Gastroesophageal sphincter (tissue), 4 donors: ENCODE measurements around the gene PTX3. TPM values are rescaled to one million over a fixed set of nuclear protein-coding genes. Genes with fewer than 3 reads are reported as not detected.

Experiments used
- ATAC-seq: fragments of 150-250 bp; one replicate; pipeline ENCODE4 v1.9.1; 2016; ENCODE audit warnings: mild to moderate bottlenecking, moderate library complexity
- H3K27ac ChIP-seq, 4 donors: fragments of 200-600 bp; sonication (generic) in 3 of 4; 1 replicate in 3 of 4; 2 replicates in 1 of 4; pipeline ENCODE4 v1.5.1; 2016 to 2019
- H3K27me3 ChIP-seq: fragments of 200-600 bp; sonication (generic); one replicate; pipeline ENCODE4 v1.5.1; 2019
- H3K36me3 ChIP-seq, 2 donors: fragments of 200-600 bp; sonication (generic); one replicate each; pipeline ENCODE4 v1.5.1; 2019; ENCODE audit warnings: control low read depth in 1 of 2
- H3K4me1 ChIP-seq, 3 donors: fragments of 200-600 bp; sonication (generic); 1 replicate in 2 of 3; 2 replicates in 1 of 3; pipeline ENCODE4 v1.5.1; 2016 to 2019; ENCODE audit warnings: control low read depth in 2 of 3
- H3K4me3 ChIP-seq, 2 donors: fragments of 200-600 bp; sonication (generic); one replicate each; pipeline ENCODE4 v1.5.1; 2019; ENCODE audit warnings: mild to moderate bottlenecking in 1 of 2, moderate library complexity in 1 of 2
- H3K9me3 ChIP-seq, 3 donors: fragments of 200-600 bp; sonication (generic); one replicate each; pipeline ENCODE4 v1.5.1; 2017 to 2019; ENCODE audit warnings: control low read depth in 2 of 3
- EP300 ChIP-seq: sonication (generic); formaldehyde crosslinking; IDR thresholded peaks from one replicate; pipeline ENCODE4 v1.6.1; 2017; ENCODE audit warnings: antibody characterized with exemption, mild to moderate bottlenecking
- POLR2A ChIP-seq, 2 donors: fragments of 450-650 bp; IDR thresholded peaks; one replicate each; pipeline ENCODE4 v1.6.1; 2017; ENCODE audit warnings: antibody characterized with exemption in 2 of 2, mild to moderate bottlenecking in 2 of 2, moderate library complexity in 1 of 2
- POLR2AphosphoS5 ChIP-seq: sonication (generic); formaldehyde crosslinking; IDR thresholded peaks from one replicate; pipeline ENCODE4 v1.6.1; 2017; ENCODE audit warnings: antibody characterized with exemption
- WGBS, 2 donors: methylation state at CpG; one replicate each; pipeline ENCODE4 v1.1.5; 2018; ENCODE audit warnings: low coverage in 1 of 2; 5-methylcytosine and 5-hydroxymethylcytosine counted together
- total RNA-seq, 4 donors: library from RNA; depleted of rRNA; stranded (reverse); fragments of >200 nt; gene quantifications; one replicate each; pipeline ENCODE4 v1.1.0, GENCODE V29; 2016
- TF ChIP-seq, protein P1 (sequence below), 4 experiments: fragments of 200-600 bp in 2 of 4; fragments of 450-650 bp in 2 of 4; sonication (generic) in 1 of 4; IDR thresholded peaks; one replicate each; pipeline ENCODE4 v1.5.1; 2017 to 2019; ENCODE audit warnings: antibody characterized with exemption in 4 of 4, mild to moderate bottlenecking in 2 of 4, moderate library complexity in 2 of 4

The PTX3 gene
- total RNA-seq, 4 donors from 2014 or later: 2.0 to 140 (median 5.7) TPM

DNA sequence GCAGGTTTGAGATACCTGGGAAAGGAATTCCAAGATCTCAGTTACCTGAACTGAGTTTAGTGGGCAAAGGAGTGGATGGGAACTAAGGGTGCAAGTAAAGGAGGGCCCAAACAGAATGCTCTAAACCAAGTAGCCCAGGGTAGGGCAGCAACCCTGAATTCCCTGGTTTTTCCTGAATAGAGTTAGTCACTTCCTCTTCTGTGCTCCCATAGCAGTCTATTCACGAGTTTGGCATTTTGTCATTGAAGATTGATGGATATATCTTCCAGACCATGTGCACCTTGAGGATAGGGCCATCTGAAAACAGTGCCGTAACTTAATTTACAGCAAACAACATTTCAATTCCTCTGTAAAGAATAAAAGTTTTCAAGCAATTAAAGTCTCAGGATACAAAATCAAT, 18.5 kb upstream of the PTX3 start:
- H3K4me3 ChIP-seq: no peak overlapping the region
- no peaks in the 10 kb centered on the region for H3K4me1 ChIP-seq
- H3K9me3 ChIP-seq: no peaks in the 10 kb centered on the region
- H3K36me3 ChIP-seq: no peaks in the 10 kb centered on the region
- H3K27ac ChIP-seq: no peak overlapping the region
- WGBS, 2 donors: 100% methylated on average over 1 of the region's 2 CpGs; no CpG with 5 or more reads in 1 of the 2 donors
- no peak for ATAC-seq
- TF ChIP-seq POLR2A (IDR thresholded peaks at IDR 0.05): no peak
- H3K27me3 ChIP-seq: no peaks in the 10 kb centered on the region

DNA sequence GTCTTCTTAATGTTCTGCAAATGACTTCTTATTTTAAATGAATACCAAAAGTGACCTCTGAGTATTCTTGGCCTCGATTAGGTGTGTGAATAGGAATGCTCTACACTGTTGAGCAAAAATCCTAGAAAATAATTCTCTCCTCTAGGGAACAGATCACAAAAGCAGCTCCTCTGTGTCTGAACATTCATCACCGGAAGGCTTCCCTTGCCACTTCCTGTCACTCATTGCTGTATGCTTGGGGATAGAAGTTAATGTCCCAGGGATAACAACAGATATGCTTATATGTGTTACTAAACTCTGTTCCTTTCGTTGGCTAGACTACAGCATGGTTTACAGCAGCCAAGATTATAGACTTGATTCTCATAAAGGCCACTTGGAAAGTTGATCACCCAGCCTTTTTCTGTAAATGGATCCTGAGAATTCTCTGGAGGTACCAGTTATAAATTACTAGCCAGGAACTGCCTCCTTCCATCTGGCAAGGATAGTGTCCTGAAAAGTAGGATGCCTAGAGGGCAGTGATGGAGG, 16.0 kb upstream of the PTX3 start:
- Histone ChIP-seq H3K27ac (no peak overlapping the region), H3K36me3 (no peaks in the 10 kb centered on the region), H3K9me3 (no peaks in the 10 kb centered on the region), H3K27me3 (no peaks in the 10 kb centered on the region), H3K4me1 (no peaks in the 10 kb centered on the region), H3K4me3 (no peak overlapping the region)
- no peak for TF ChIP-seq POLR2A (IDR thresholded peaks at IDR 0.05)
- TF ChIP-seq, protein P1, sequence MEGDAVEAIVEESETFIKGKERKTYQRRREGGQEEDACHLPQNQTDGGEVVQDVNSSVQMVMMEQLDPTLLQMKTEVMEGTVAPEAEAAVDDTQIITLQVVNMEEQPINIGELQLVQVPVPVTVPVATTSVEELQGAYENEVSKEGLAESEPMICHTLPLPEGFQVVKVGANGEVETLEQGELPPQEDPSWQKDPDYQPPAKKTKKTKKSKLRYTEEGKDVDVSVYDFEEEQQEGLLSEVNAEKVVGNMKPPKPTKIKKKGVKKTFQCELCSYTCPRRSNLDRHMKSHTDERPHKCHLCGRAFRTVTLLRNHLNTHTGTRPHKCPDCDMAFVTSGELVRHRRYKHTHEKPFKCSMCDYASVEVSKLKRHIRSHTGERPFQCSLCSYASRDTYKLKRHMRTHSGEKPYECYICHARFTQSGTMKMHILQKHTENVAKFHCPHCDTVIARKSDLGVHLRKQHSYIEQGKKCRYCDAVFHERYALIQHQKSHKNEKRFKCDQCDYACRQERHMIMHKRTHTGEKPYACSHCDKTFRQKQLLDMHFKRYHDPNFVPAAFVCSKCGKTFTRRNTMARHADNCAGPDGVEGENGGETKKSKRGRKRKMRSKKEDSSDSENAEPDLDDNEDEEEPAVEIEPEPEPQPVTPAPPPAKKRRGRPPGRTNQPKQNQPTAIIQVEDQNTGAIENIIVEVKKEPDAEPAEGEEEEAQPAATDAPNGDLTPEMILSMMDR (IDR thresholded peaks at IDR 0.05): no peak
- ATAC-seq: no peak
- WGBS, 2 donors: 56 to 85% methylated on average over 3 of the region's 3 CpGs

DNA sequence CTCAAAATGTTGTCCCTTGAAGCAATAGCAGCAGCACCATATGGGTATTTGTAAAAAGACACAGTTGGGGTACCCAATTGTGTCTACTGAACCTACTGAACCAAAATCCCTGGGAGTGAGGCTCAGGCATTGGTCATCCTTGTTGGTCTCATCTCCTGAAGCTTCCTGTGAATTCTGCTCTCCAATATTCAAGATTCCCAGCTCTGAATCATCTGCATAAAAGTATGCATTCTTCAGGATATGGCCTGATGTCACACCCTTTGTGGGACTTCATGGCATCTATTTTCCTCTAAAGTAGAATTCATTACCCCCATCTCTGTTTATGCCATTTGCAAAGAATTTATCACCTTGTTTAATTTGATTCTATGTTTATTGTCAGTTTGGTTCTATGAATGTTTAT, 13.3 kb upstream of the PTX3 start:
- no peaks in the 10 kb centered on the region for H3K9me3 ChIP-seq
- H3K4me1 ChIP-seq: no peaks in the 10 kb centered on the region
- no peak overlapping the region for H3K27ac ChIP-seq
- H3K27me3 ChIP-seq: no peaks in the 10 kb centered on the region
- H3K36me3 ChIP-seq: no peaks in the 10 kb centered on the region
- TF ChIP-seq, protein P1 (IDR thresholded peaks at IDR 0.05): no peak
- no peak for TF ChIP-seq EP300
- TF ChIP-seq POLR2A (IDR thresholded peaks at IDR 0.05): no peak
- TF ChIP-seq POLR2AphosphoS5: no peak
- no peak for ATAC-seq
- H3K4me3 ChIP-seq: no peak overlapping the region

GRCh38 chr3:157427901-157428300, 8.7 kb upstream of the PTX3 start:
- Histone ChIP-seq H3K4me1 (no peaks in the 10 kb centered on the region), H3K27ac (no peak overlapping the region), H3K27me3 (no peaks in the 10 kb centered on the region), H3K36me3 (no peaks in the 10 kb centered on the region), H3K4me3 (no peak overlapping the region), H3K9me3 (no peaks in the 10 kb centered on the region)
- TF ChIP-seq EP300: no peak
- 81 to 93% methylated on average over 2 to 3 of the region's 4 CpGs for WGBS, 2 donors
- no peak for ATAC-seq

GRCh38 chr3:157428853-157429252, 7.8 kb upstream of the PTX3 start:
- H3K4me3 ChIP-seq: no peak overlapping the region
- no peak overlapping the region for H3K27ac ChIP-seq
- no peaks in the 10 kb centered on the region for H3K4me1 ChIP-seq
- no peaks in the 10 kb centered on the region for H3K36me3 ChIP-seq
- 69 to 75% methylated on average over 1 of the region's 1 CpG for WGBS, 2 donors
- no peaks in the 10 kb centered on the region for H3K9me3 ChIP-seq
- H3K27me3 ChIP-seq: no peaks in the 10 kb centered on the region
- TF ChIP-seq, protein P1 (IDR thresholded peaks at IDR 0.05): no peak
- no peak for TF ChIP-seq EP300
- TF ChIP-seq POLR2AphosphoS5: no peak
- no peak for TF ChIP-seq POLR2A (IDR thresholded peaks at IDR 0.05)
- no peak for ATAC-seq

- H3K27me3 ChIP-seq: no peaks in the 10 kb centered on the region
- no peaks in the 10 kb centered on the region for H3K4me1 ChIP-seq
- 64 to 65% methylated on average over 2 of the region's 2 CpGs for WGBS, 2 donors
- no peak overlapping the region for H3K4me3 ChIP-seq
- no peak overlapping the region for H3K27ac ChIP-seq
- ATAC-seq: no peak
- no peaks in the 10 kb centered on the region for H3K36me3 ChIP-seq
- TF ChIP-seq, protein P1 (IDR thresholded peaks at IDR 0.05): no peak
- no peak for TF ChIP-seq POLR2A (IDR thresholded peaks at IDR 0.05)
- no peak for TF ChIP-seq EP300
- TF ChIP-seq POLR2AphosphoS5: no peak
- H3K9me3 ChIP-seq: no peaks in the 10 kb centered on the region
Observed at GRCh38 chr3:157429708-157430107, 6.9 kb upstream of the PTX3 start.
